PC-3 (cell line): ENCODE measurements around the gene DUSP21. TPM values are rescaled to one million over a fixed set of nuclear protein-coding genes. Genes with fewer than 3 reads are reported as not detected.
A peak's percentile ranks its signal among the peaks of the same experiment; 100 is the strongest.

ENCODE experiments used
- ATAC-seq: fragments of 200-7000 bp; cut with Tn5 transposase; 2 replicates; pipeline ENCODE4 v1.9.1; 2020; ENCODE audit warnings: mild to moderate bottlenecking, moderate library complexity
- BruUV-seq: library from RNA; stranded (reverse); fragments of 400-500 nt; replicated peaks from 2 replicates; lab custom pipeline; 2021; lab: Mats Ljungman, UMichigan
- CTCF ChIA-PET: fragments of 300-600 bp; sonication (Branson Sonifier 250); formaldehyde crosslinking; loops from one replicate; lab custom pipeline; 2022; ENCODE audit warnings: antibody characterized with exemption; lab: Charles Lee
- POLR2A ChIA-PET: fragments of 300-600 bp; sonication (Branson Sonifier 250); formaldehyde crosslinking; loops from one replicate; lab custom pipeline; 2022; ENCODE audit warnings: antibody characterized with exemption; ENCODE audit not compliant: unreplicated experiment; lab: Charles Lee
- DNase-seq: peaks from one replicate; pipeline ENCODE4 v3.0.0-alpha.2; 2015
- H2AFZ ChIP-seq: fragments of 300-600 bp; sonication (generic); 2 replicates; pipeline ENCODE4 v1.6.0; 2016; ENCODE audit warnings: antibody characterized with exemption, low read length
- H3F3A ChIP-seq: fragments of 300-600 bp; sonication (generic); one replicate; pipeline ENCODE4 v1.6.0; 2017; ENCODE audit warnings: antibody characterized with exemption, low read length, control low read depth, mild to moderate bottlenecking; ENCODE audit not compliant: unreplicated experiment
- H3K27ac ChIP-seq: fragments of 300-600 bp; sonication (generic); 2 replicates; pipeline ENCODE4 v1.5.1; 2016; ENCODE audit warnings: mild to moderate bottlenecking, low read length
- H3K27me3 ChIP-seq: fragments of 300-600 bp; sonication (generic); 2 replicates; pipeline ENCODE4 v1.6.1; 2016; ENCODE audit warnings: low read length, mixed read lengths
- H3K36me3 ChIP-seq: fragments of 300-600 bp; sonication (generic); 2 replicates; pipeline ENCODE4 v1.6.1; 2016; ENCODE audit warnings: low read depth, mixed run types, low read length, mixed read lengths
- H3K4me1 ChIP-seq: fragments of 300-600 bp; sonication (generic); 2 replicates; pipeline ENCODE4 v1.5.1; 2016; ENCODE audit warnings: low read length; ENCODE audit not compliant: insufficient read depth
- H3K4me2 ChIP-seq: fragments of 300-600 bp; sonication (generic); 2 replicates; pipeline ENCODE4 v1.6.0; 2016; ENCODE audit warnings: low read length
- H3K4me3 ChIP-seq: fragments of 300-600 bp; sonication (generic); 2 replicates; pipeline ENCODE4 v1.5.1; 2016; ENCODE audit warnings: mild to moderate bottlenecking, low read length, mixed read lengths
- H3K79me2 ChIP-seq: fragments of 300-600 bp; sonication (generic); 2 replicates; pipeline ENCODE4 v1.6.1; 2017; ENCODE audit warnings: low read length, mixed read lengths
- H3K9ac ChIP-seq: fragments of 300-600 bp; sonication (generic); 2 replicates; pipeline ENCODE4 v1.6.0; 2016; ENCODE audit warnings: mild to moderate bottlenecking, low read length
- H3K9me2 ChIP-seq: fragments of 300-600 bp; sonication (generic); replicated peaks from 2 replicates; pipeline ENCODE4 v1.6.1; 2016; ENCODE audit warnings: mixed run types, low read length, mixed read lengths
- H3K9me3 ChIP-seq: fragments of 300-600 bp; sonication (generic); 2 replicates; pipeline ENCODE4 v1.6.1; 2016; ENCODE audit warnings: low read length, mixed read lengths
- H4K20me1 ChIP-seq: fragments of 300-600 bp; sonication (generic); 2 replicates; pipeline ENCODE4 v1.6.1; 2016; ENCODE audit warnings: low read length, mixed read lengths
- EZH2 ChIP-seq: fragments of 300-600 bp; sonication (generic); IDR thresholded peaks from one replicate; pipeline ENCODE4 v1.6.1; 2017; ENCODE audit warnings: antibody characterized with exemption, mild to moderate bottlenecking, low read length; ENCODE audit not compliant: unreplicated experiment
- EZH2phosphoT487 ChIP-seq: fragments of 300-600 bp; sonication (generic); IDR thresholded peaks from 2 replicates; pipeline ENCODE4 v1.6.1; 2018; ENCODE audit warnings: mild to moderate bottlenecking, antibody characterized with exemption, low read length, borderline replicate concordance
- intact Hi-C: fragments of 100-400 bp; cut with micrococcal nuclease; formaldehyde crosslinking; loops from 2 replicates; pipeline ENCODE4 v1.9.0; 2023
- total RNA-seq: library from RNA; depleted of rRNA; stranded (reverse); fragments of >200 nt; gene quantifications from 2 replicates; pipeline ENCODE4 v1.2.3, GENCODE V29; 2014
- TF ChIP-seq, protein P1 (sequence below): fragments of 300-600 bp; sonication (generic); conservative IDR thresholded peaks from 2 replicates; pipeline ENCODE4 v1.5.1; 2017; ENCODE audit warnings: antibody characterized with exemption, low read depth, mild to moderate bottlenecking, low read length

DUSP21 gene
- total RNA-seq, 1 experiment from 2014 or later: not detected

DNA sequence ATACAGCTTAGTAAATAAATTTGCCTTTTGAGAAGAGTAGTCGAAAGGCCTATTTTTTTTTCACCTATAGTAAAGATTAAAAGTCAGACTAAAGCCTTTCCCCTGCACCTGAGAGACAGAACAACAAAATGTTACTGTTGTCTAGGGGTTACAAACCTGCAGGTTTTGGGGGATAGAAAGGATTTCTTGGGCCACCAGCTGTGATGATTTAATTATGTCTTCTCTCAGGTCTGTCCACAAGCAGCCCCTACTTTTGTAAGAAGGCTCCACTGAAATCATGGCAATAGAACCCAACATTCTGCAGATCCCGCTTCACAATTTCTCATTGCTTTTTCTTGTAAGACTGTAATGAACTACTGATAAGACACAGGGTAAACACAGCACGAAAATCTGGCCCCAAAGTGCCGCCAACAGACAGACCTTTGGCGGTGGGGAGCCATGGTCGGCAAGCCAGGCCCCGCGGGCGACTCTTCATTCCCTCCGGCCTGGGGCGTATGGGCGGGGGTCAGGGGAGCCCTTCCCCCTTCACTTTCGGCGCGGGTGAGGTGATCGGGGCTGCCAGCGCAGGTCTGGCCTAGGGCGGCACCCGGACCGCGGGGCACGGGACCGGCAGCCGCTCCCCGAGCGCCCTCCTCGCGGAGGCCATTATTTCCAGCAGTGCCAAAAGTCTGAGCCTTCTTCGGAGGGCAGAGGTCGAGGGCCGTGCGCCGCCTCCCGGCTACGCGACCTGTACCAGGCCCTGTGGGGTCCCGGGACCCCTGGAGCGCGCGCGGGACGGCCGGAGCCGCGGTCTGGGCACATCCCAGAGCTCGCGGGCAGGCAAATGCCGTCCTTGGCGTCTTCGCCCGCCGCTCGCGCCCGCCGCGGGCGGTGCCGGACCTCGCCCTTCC, 28.4 kb downstream of the DUSP21 start:
- Histone ChIP-seq H3K4me2 (peak overlapping the region; percentile 98), H3K9ac (peak overlapping the region; percentile 97), H3K9me2 (no peaks in the 10 kb centered on the region), H3K4me1 (peaks cover 6% of the 10 kb centered on the region; the same call in 1 of the 2 replicates), H2AFZ (peak overlapping the region; percentile 81), H4K20me1 (peaks cover 16% of the 10 kb centered on the region), H3K27me3 (no peaks in the 10 kb centered on the region), H3K4me3 (peak overlapping the region; percentile 87), H3K27ac (peak overlapping the region; percentile 81), H3F3A (no peaks in the 10 kb centered on the region), H3K36me3 (0 out of 2 replicates have a peak, but pooled peaks cover 5% of the 10 kb centered on the region), H3K9me3 (no peaks in the 10 kb centered on the region), H3K79me2 (peaks cover 59% of the 10 kb centered on the region)
- ChIA-PET POLR2A (interaction anchor here (0.6 to 0.7 kb wide), 3 partner anchors 27 to 444 kb away, joined by 3 to 7 read pairs (median 4); no protein-coding TSS in a partner anchor), CTCF (interaction anchor here (0.6 to 0.8 kb wide), 3 partner anchors 98 to 913 kb away, joined by 5 to 9 read pairs (median 7); no protein-coding TSS in a partner anchor)
- DNase-seq (peak; percentile 24), ATAC-seq (peak; percentile 25)
- intact Hi-C loops: loop anchor here (5.0 kb wide), 3 partner anchors 70 to 330 kb away; partner anchors contain the start of gene FUNDC1
- TF ChIP-seq EZH2 (no peak), EZH2phosphoT487 (no peak)
- TF ChIP-seq, protein P1, sequence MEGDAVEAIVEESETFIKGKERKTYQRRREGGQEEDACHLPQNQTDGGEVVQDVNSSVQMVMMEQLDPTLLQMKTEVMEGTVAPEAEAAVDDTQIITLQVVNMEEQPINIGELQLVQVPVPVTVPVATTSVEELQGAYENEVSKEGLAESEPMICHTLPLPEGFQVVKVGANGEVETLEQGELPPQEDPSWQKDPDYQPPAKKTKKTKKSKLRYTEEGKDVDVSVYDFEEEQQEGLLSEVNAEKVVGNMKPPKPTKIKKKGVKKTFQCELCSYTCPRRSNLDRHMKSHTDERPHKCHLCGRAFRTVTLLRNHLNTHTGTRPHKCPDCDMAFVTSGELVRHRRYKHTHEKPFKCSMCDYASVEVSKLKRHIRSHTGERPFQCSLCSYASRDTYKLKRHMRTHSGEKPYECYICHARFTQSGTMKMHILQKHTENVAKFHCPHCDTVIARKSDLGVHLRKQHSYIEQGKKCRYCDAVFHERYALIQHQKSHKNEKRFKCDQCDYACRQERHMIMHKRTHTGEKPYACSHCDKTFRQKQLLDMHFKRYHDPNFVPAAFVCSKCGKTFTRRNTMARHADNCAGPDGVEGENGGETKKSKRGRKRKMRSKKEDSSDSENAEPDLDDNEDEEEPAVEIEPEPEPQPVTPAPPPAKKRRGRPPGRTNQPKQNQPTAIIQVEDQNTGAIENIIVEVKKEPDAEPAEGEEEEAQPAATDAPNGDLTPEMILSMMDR: no peak
- BruUV-seq: TSS peak; percentile 76

DNA sequence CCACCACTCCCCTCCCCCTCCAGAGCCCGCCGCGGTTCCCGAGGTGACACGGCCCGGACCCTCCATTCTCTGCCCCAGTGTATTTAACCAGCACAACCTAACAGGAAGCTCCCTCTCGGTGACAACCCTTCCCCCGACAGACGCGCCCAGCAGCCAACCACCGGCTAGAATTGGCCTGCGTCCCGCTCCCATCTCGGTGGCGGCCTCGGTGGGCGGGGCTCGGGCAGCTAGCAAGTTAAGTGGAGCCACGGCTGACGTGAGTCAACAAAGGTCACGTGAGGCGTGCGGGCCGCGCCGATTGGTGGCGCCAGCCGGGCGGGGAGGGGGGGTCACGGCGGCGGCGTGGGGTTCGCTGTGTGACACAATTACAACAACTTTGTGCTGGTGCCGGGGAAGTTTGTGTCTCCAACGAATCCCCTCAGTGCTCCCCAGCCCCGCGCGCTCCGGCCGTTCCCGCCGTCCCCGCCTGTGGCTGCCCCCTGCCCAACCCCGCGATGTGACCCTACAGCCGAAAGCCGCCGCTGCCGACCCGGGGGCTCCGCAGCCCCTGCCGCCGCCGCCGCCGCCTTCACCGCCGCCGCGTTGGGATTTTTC, 29.1 kb downstream of the DUSP21 start, which contains the start of gene KDM6A:
Gene KDM6A (plus strand): TSS at position 368 of the 594 bp plus-strand sequence. CDS start 364 bp downstream, outside the sequence.
- Histone ChIP-seq H4K20me1 (peaks cover 22% of the 10 kb centered on the region), H3K36me3 (0 out of 2 replicates have a peak, but pooled peaks cover 5% of the 10 kb centered on the region), H3K4me2 (peak within 1 kb of the TSS; percentile 98), H3K79me2 (peaks cover 66% of the 10 kb centered on the region), H3K9me2 (no peaks in the 10 kb centered on the region), H3K4me3 (peak within 1 kb of the TSS; percentile 99), H3F3A (no peaks in the 10 kb centered on the region), H3K27me3 (no peaks in the 10 kb centered on the region), H3K27ac (peak within 1 kb of the TSS; percentile 82), H2AFZ (peak within 1 kb of the TSS; percentile 81), H3K4me1 (peaks cover 8% of the 10 kb centered on the region; the same call in 1 of the 2 replicates), H3K9me3 (no peaks in the 10 kb centered on the region), H3K9ac (peak within 1 kb of the TSS; percentile 97)
- POLR2A ChIA-PET: interaction anchor here (0.6 to 0.7 kb wide), 4 partner anchors 26 to 444 kb away, joined by 3 to 7 read pairs (median 4); no protein-coding TSS in a partner anchor
- TF ChIP-seq EZH2 (no peak), EZH2phosphoT487 (no peak)
- intact Hi-C loops: loop anchor here (5.0 kb wide), 3 partner anchors 69 to 331 kb away; partner anchors contain the start of gene FUNDC1
- ATAC-seq (peak; percentile 88), DNase-seq (peak; percentile 95)
- no TSS peak for BruUV-seq
- CTCF ChIA-PET: interaction anchor here (0.6 to 0.8 kb wide), 2 partner anchors 852 to 914 kb away, joined by 5 to 9 read pairs; no protein-coding TSS in a partner anchor
